SU-DHL-6 (cell line): ENCODE results near the gene SMAD3.

Experiments
- H2AFZ ChIP-seq: fragments of 200-600 bp; sonication (generic); 2 replicates; pipeline ENCODE4 v1.6.1; 2014; ENCODE audit warnings: low read depth, mild to moderate bottlenecking, moderate library complexity, mixed read lengths, antibody characterized with exemption, low read length; ENCODE audit not compliant: severe bottlenecking
- H3F3A ChIP-seq: fragments of 200-600 bp; shearing (Covaris generic); 2 replicates; pipeline ENCODE4 v1.6.0; 2016; ENCODE audit warnings: antibody characterized with exemption, mild to moderate bottlenecking; ENCODE audit not compliant: insufficient read depth
- H3K27ac ChIP-seq: fragments of 200-600 bp; sonication (generic); 2 replicates; pipeline ENCODE4 v1.5.1; 2016; ENCODE audit warnings: low read depth, mild to moderate bottlenecking, low read length, moderate library complexity, mixed read lengths
- H3K27me3 ChIP-seq: fragments of 200-600 bp; sonication (generic), shearing (Covaris generic); 2 replicates; pipeline ENCODE4 v1.6.0; 2014; ENCODE audit warnings: mild to moderate bottlenecking, low read length
- H3K36me3 ChIP-seq: fragments of 200-600 bp; sonication (generic); 2 replicates; pipeline ENCODE4 v1.6.1; 2014; ENCODE audit warnings: mild to moderate bottlenecking, low read length, mixed read lengths
- H3K4me2 ChIP-seq: fragments of 300-600, 200-600 bp; shearing (Covaris generic), sonication (generic); 2 replicates; pipeline ENCODE4 v1.6.0; 2014; ENCODE audit warnings: low read length, low read depth, mild to moderate bottlenecking; ENCODE audit not compliant: poor library complexity, severe bottlenecking
- H3K4me3 ChIP-seq: fragments of 200-600 bp; sonication (generic); 2 replicates; pipeline ENCODE4 v1.5.1; 2014; ENCODE audit warnings: antibody characterized with exemption, low read length, mild to moderate bottlenecking, mixed read lengths; ENCODE audit not compliant: insufficient read depth, poor library complexity, severe bottlenecking
- H3K79me2 ChIP-seq: fragments of 200-600 bp; sonication (generic); 2 replicates; pipeline ENCODE4 v1.6.1; 2014; ENCODE audit warnings: mild to moderate bottlenecking, low read length, moderate library complexity; ENCODE audit not compliant: insufficient read depth
- H3K9ac ChIP-seq: fragments of 200-600 bp; sonication (generic); 2 replicates; pipeline ENCODE4 v1.7.0; 2014; ENCODE audit warnings: mild to moderate bottlenecking, low read length
- H3K9me2 ChIP-seq: fragments of 200-600 bp; sonication (generic); replicated peaks from 2 replicates; pipeline ENCODE4 v1.6.1; 2014; ENCODE audit warnings: low read length; ENCODE audit not compliant: insufficient read depth
- H3K9me3 ChIP-seq: fragments of 200-600 bp; sonication (generic); 2 replicates; pipeline ENCODE4 v1.6.1; 2014; ENCODE audit warnings: low read length, mixed read lengths; ENCODE audit not compliant: insufficient read depth
- H4K20me1 ChIP-seq: fragments of 200-600 bp; sonication (generic); 2 replicates; pipeline ENCODE4 v1.6.1; 2014; ENCODE audit warnings: low read depth, mild to moderate bottlenecking, antibody characterized with exemption, low read length, moderate library complexity, mixed read lengths
- CTCF ChIP-seq: fragments of 200-600 bp; sonication (generic); IDR thresholded peaks from one replicate; pipeline ENCODE4 v1.5.1; 2017; ENCODE audit warnings: antibody characterized with exemption, mild to moderate bottlenecking, low read length, moderate library complexity; ENCODE audit not compliant: insufficient read depth, poor library complexity, severe bottlenecking
- EZH2phosphoT487 ChIP-seq: fragments of 200-600 bp; sonication (generic), shearing (Covaris generic); conservative IDR thresholded peaks from 2 replicates; pipeline ENCODE4 v1.6.1; 2018; ENCODE audit warnings: mild to moderate bottlenecking, antibody characterized with exemption, low read length, moderate library complexity, mixed read lengths

Gene SMAD3

DNA sequence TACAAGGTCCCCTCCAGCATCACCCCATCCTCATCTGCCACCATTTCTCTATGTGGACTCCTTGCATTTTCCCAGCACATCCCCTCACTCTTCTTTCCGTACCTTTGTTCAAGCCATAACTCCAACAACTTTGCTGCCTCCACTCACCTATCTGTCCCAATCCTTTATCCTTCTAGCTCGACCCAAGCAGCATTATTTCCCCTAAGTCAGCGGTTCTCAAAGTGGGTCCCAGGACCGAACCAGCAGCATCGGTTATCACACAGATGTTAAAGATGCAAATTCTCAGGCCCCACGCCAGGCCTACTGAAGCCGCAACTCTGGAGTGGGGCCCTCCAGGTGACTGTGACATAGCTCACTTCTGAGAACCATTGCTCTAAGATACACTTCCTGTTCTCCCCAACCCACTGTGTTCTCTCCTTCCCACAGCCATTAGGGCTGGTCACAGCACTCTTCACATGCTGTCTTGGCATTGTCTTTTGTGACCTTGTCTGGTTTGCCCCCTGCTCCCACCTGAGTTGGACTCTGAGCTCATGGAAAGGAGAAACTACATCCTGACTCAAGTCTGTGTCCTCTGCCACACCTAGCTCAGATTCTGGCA is 132.9 kb downstream of the SMAD3 start:
- H3K27ac ChIP-seq = no peak overlapping the region

DNA sequence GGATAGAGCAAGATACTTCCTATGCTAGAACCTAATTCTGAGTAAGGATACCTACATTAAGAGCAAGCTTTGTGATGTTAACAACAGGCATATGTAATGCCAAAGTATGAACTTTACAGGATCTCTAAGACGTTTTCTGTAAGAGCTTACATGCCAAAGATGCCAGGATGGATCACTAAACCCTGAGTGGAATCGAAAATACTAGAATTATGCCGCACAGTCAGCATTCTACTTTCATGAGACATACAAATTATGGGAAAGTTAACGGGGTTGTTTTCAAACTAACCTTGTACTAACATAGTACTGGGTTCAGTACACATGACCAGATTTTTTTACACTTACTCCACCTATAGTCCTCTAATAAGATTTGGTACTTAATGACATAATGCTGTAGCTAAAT is 134.0 kb downstream of the SMAD3 start:
- H3K4me2 ChIP-seq = no peak overlapping the region
- H3K9ac ChIP-seq = no peak overlapping the region
- no peaks in the 10 kb centered on the region for H3K9me3 ChIP-seq
- TF ChIP-seq EZH2phosphoT487 (no peak), CTCF (no peak)
- no peaks in the 10 kb centered on the region for H3F3A ChIP-seq
- H3K4me3 ChIP-seq = no peak overlapping the region
- H3K9me2 ChIP-seq = no peaks in the 10 kb centered on the region
- no peaks in the 10 kb centered on the region for H3K27me3 ChIP-seq
- no peak overlapping the region for H2AFZ ChIP-seq
- H4K20me1 ChIP-seq = no peaks in the 10 kb centered on the region
- H3K36me3 ChIP-seq = no peaks in the 10 kb centered on the region
- H3K79me2 ChIP-seq = no peaks in the 10 kb centered on the region
- no peak overlapping the region for H3K27ac ChIP-seq

More for the DNA sequence above, 132.9 kb downstream of the SMAD3 start:
- Histone ChIP-seq H3K4me2 (no peak overlapping the region), H3K27me3 (no peaks in the 10 kb centered on the region), H3K36me3 (no peaks in the 10 kb centered on the region), H3F3A (no peaks in the 10 kb centered on the region), H3K9me2 (no peaks in the 10 kb centered on the region), H2AFZ (no peak overlapping the region), H4K20me1 (no peaks in the 10 kb centered on the region), H3K4me3 (no peak overlapping the region), H3K9me3 (no peaks in the 10 kb centered on the region), H3K9ac (no peak overlapping the region), H3K79me2 (no peaks in the 10 kb centered on the region)
- no peak for TF ChIP-seq CTCF
- TF ChIP-seq EZH2phosphoT487 = no peak

DNA sequence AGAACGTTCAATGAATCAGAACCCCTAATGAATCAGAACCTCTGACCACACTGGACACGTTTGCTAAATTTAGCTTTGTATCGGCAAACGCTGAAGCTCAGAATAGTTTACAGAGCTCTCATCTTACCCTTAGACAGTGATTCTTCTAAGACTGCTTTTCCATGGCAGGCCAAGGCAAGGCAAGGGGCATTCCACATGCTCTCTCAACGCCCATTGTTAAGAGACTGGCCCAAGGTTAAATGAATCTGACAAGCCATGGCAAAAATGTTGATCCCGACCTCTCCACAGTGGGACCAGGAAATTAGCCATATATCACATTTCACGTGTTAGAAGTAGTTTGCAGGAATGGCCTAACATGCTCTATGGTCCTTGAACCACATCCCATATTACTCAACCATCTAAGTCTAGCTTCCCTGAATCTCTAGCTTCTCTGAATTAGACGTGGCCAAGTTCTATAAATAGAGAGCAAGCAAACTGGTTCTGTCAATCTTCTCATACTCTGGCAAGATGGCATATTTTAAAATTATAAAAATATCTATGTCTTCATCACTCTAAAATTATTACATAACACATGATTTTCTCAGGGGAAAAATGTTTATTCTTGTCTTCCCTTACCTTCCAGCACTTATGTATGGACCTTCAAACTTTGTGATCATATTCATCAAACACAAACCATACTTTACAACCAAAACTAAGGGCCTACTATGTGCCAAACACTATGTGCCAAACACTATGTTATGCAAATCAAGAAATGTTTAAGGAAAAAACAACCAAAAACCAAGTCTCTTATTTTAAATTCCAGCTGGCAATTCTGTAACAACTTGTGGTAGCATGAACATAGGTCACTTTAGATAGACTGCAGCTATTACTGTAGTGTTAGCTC is 134.7 kb downstream of the SMAD3 start:
- Histone ChIP-seq H3K9ac (no peak overlapping the region), H3K27me3 (no peaks in the 10 kb centered on the region), H3K27ac (no peak overlapping the region), H2AFZ (no peak overlapping the region), H3K79me2 (no peaks in the 10 kb centered on the region), H3F3A (no peaks in the 10 kb centered on the region), H3K36me3 (no peaks in the 10 kb centered on the region), H4K20me1 (no peaks in the 10 kb centered on the region), H3K4me2 (no peak overlapping the region), H3K9me3 (no peaks in the 10 kb centered on the region), H3K9me2 (no peaks in the 10 kb centered on the region), H3K4me3 (no peak overlapping the region)
- TF ChIP-seq CTCF (no peak), EZH2phosphoT487 (no peak)
